HCT116 (cell line): ENCODE data around the gene KDM2B. TPM values are rescaled to one million over a fixed set of nuclear protein-coding genes. Genes with fewer than 3 reads are reported as not detected.
"Not testable (repeated sequence)": the region's sequence is repeated elsewhere in the genome, so short reads cannot be mapped to it uniquely, and the experiment has no call there.

Experiments used
- ATAC-seq: fragments of 200-7000 bp; cut with Tn5 transposase; 2 replicates; pipeline ENCODE4 v1.9.1; 2020; ENCODE audit warnings: mild to moderate bottlenecking, moderate library complexity
- BruUV-seq: library from RNA; stranded (reverse); fragments of 400-500 nt; replicated peaks from 2 replicates; lab custom pipeline; 2021; lab: Mats Ljungman, UMichigan
- CTCF ChIA-PET: fragments of 300-600 bp; sonication (Branson Sonifier 250); formaldehyde crosslinking; loops from one replicate; lab custom pipeline; 2021; ENCODE audit warnings: antibody characterized with exemption; lab: Charles Lee
- POLR2A ChIA-PET: fragments of 300-600, 350-600 bp; sonication (Branson Sonifier 250); formaldehyde crosslinking; loops from one replicate; lab custom pipeline; 2021; ENCODE audit warnings: antibody characterized with exemption; lab: Charles Lee
- RAD21 ChIA-PET, 2 experiments: fragments of 300-600 bp; sonication (Branson Sonifier 250); formaldehyde crosslinking; loops; one replicate each; lab custom pipeline; 2023; ENCODE audit warnings: low total read pairs in 2 of 2; ENCODE audit not compliant: uncharacterized antibody in 2 of 2, unreplicated experiment in 2 of 2, low non-redundant PET in 1 of 2; lab: Charles Lee
- DNase-seq: peaks from one replicate; pipeline ENCODE4 v3.0.0-alpha.2; 2010; ENCODE audit warnings: low read depth, low spot score
- H2AFZ ChIP-seq: fragments of 200-600 bp; shearing (Covaris generic), sonication (generic); 2 replicates; pipeline ENCODE4 v1.6.1; 2017; ENCODE audit warnings: low read depth, mixed run types, mixed read lengths, antibody characterized with exemption, low read length; ENCODE audit not compliant: poor library complexity, severe bottlenecking
- H3K27ac ChIP-seq: 2 replicates; pipeline ENCODE4 v1.5.1; 2012; ENCODE audit warnings: low read depth, low read length
- H3K27me3 ChIP-seq: fragments of 200-600 bp; sonication (generic); 2 replicates; pipeline ENCODE4 v1.6.1; 2016; ENCODE audit warnings: mixed run types, low read length, mixed read lengths; ENCODE audit not compliant: insufficient read depth
- H3K36me3 ChIP-seq, 2 experiments: fragments of 200-500 bp in 1 of 2; fragments of 200-600 bp in 1 of 2; sonication (Bioruptor generic) in 1 of 2; sonication (generic) in 1 of 2; 2 replicates each; pipeline versions ENCODE4 v1.5.1 to v1.6.1; 2014 to 2016; ENCODE audit warnings: low read length in 2 of 2, inconsistent platforms in 1 of 2, mixed read lengths in 1 of 2, mixed run types in 1 of 2; ENCODE audit not compliant: insufficient read depth in 2 of 2, control insufficient read depth in 1 of 2
- H3K4me1 ChIP-seq, 2 experiments: fragments of 200-600 bp in 1 of 2; sonication (generic) in 1 of 2; 2 replicates each; pipeline versions ENCODE4 v1.5.1 to v1.6.1; 2012 to 2017; ENCODE audit warnings: low read length in 2 of 2, inconsistent platforms in 1 of 2, mild to moderate bottlenecking in 1 of 2, mixed read lengths in 1 of 2, mixed run types in 1 of 2, moderate library complexity in 1 of 2; ENCODE audit not compliant: insufficient read depth in 2 of 2, control insufficient read depth in 1 of 2
- H3K4me2 ChIP-seq: fragments of 200-600 bp; sonication (generic); 2 replicates; pipeline ENCODE4 v1.6.1; 2017; ENCODE audit warnings: mixed run types, low read length, mixed read lengths
- H3K4me3 ChIP-seq, 2 experiments: fragments of 200-600 bp in 1 of 2; sonication (generic) in 1 of 2; replicated peaks in 1 of 2; 2 replicates each; pipeline ENCODE4 v1.5.1; 2011 to 2016; ENCODE audit warnings: low read length in 2 of 2, control low read depth in 1 of 2, low read depth in 1 of 2, mild to moderate bottlenecking in 1 of 2, mixed read lengths in 1 of 2, mixed run types in 1 of 2
- H3K79me2 ChIP-seq: fragments of 200-600 bp; sonication (generic); 2 replicates; pipeline ENCODE4 v1.6.1; 2017; ENCODE audit warnings: mild to moderate bottlenecking, mixed run types, low read length, moderate library complexity, mixed read lengths; ENCODE audit not compliant: insufficient read depth
- H3K9ac ChIP-seq: fragments of 200-600 bp; sonication (generic); 2 replicates; pipeline ENCODE4 v1.6.1; 2016; ENCODE audit warnings: low read length, mixed read lengths
- H3K9me2 ChIP-seq: fragments of 200-600 bp; sonication (generic), shearing (Covaris generic); 2 replicates; pipeline ENCODE4 v1.6.1; 2017; ENCODE audit warnings: mixed run types, mild to moderate bottlenecking, moderate library complexity; ENCODE audit not compliant: insufficient read depth
- H3K9me3 ChIP-seq, 2 experiments: fragments of 200-500 bp in 1 of 2; fragments of 200-600 bp in 1 of 2; sonication (Bioruptor generic) in 1 of 2; sonication (generic) in 1 of 2; 2 replicates each; pipeline ENCODE4 v1.6.1; 2014 to 2017; ENCODE audit warnings: low read length in 2 of 2, mixed read lengths in 2 of 2, inconsistent platforms in 1 of 2, low read depth in 1 of 2, mild to moderate bottlenecking in 1 of 2, mixed run types in 1 of 2, moderate library complexity in 1 of 2; ENCODE audit not compliant: control insufficient read depth in 1 of 2, insufficient read depth in 1 of 2
- H4K20me1 ChIP-seq: fragments of 200-600 bp; sonication (generic), shearing (Covaris generic); 2 replicates; pipeline ENCODE4 v1.6.1; 2017; ENCODE audit warnings: mixed run types, mild to moderate bottlenecking, moderate library complexity; ENCODE audit not compliant: insufficient read depth
- CBX3 ChIP-seq: IDR thresholded peaks from 2 replicates; pipeline ENCODE4 v1.6.1; 2012; ENCODE audit warnings: low read depth
- CTCF ChIP-seq, 3 experiments: fragments of 200-600 bp in 1 of 3; sonication (generic) in 1 of 3; IDR thresholded peaks in 2 of 3; conservative IDR thresholded peaks in 1 of 3; 2 replicates each; pipeline ENCODE4 v1.5.1; 2012 to 2017; ENCODE audit warnings: low read depth in 2 of 3, low read length in 2 of 3, antibody characterized with exemption in 1 of 3, borderline replicate concordance in 1 of 3, control low read depth in 1 of 3, mild to moderate bottlenecking in 1 of 3, mixed read lengths in 1 of 3, mixed run types in 1 of 3, moderate library complexity in 1 of 3; ENCODE audit not compliant: insufficient read depth in 1 of 3
- EZH2 ChIP-seq: fragments of 200-600 bp; sonication (generic); IDR thresholded peaks from 2 replicates; pipeline ENCODE4 v1.6.1; 2017; ENCODE audit warnings: antibody characterized with exemption, mixed run types
- FOSL1 ChIP-seq: IDR thresholded peaks from 2 replicates; pipeline ENCODE4 v1.6.1; 2012; ENCODE audit warnings: low read depth
- JUND ChIP-seq: IDR thresholded peaks from 2 replicates; pipeline ENCODE4 v1.6.1; 2012
- POLR2AphosphoS5 ChIP-seq: IDR thresholded peaks from 2 replicates; pipeline ENCODE4 v1.6.1; 2011; ENCODE audit warnings: mild to moderate bottlenecking, low read depth, low read length, moderate library complexity
- RAD21 ChIP-seq: IDR thresholded peaks from 2 replicates; pipeline ENCODE4 v1.6.1; 2012; ENCODE audit warnings: low read depth, mild to moderate bottlenecking
- SIN3A ChIP-seq: IDR thresholded peaks from 2 replicates; pipeline ENCODE4 v1.6.1; 2012; ENCODE audit warnings: low read depth
- TCF7L2 ChIP-seq: IDR thresholded peaks from 2 replicates; pipeline ENCODE4 v1.7.0; 2011; ENCODE audit warnings: borderline replicate concordance, inconsistent platforms; ENCODE audit not compliant: insufficient read depth, insufficient read length; ENCODE audit errors: extremely low read depth
- ZFX ChIP-seq: fragments of 450-650 bp; IDR thresholded peaks from 2 replicates; pipeline ENCODE4 v1.6.1; 2017
- ZNF274 ChIP-seq: fragments of 200-500 bp; sonication (Bioruptor generic); IDR thresholded peaks from 2 replicates; pipeline ENCODE4 v1.6.1; 2014; ENCODE audit warnings: mild to moderate bottlenecking, low read depth, low read length, inconsistent platforms
- intact Hi-C: fragments of 100-400 bp; cut with micrococcal nuclease; formaldehyde crosslinking; loops from 2 replicates; pipeline ENCODE4 v1.10.0; 2022
- total RNA-seq: library from RNA; stranded (reverse); gene quantifications from one replicate; pipeline ENCODE4 v1.2.1, GENCODE V29; 2021; ENCODE audit not compliant: unreplicated experiment
- TF ChIP-seq, protein P1 (sequence below): IDR thresholded peaks from 2 replicates; pipeline ENCODE4 v1.6.1; 2012
- TF ChIP-seq, protein P2 (sequence below): IDR thresholded peaks from 2 replicates; pipeline ENCODE4 v1.6.1; 2011; ENCODE audit warnings: mild to moderate bottlenecking, low read length, moderate library complexity; ENCODE audit not compliant: insufficient replicate concordance; ENCODE audit errors: extremely low read depth

The KDM2B gene
- total RNA-seq, 1 experiment from 2014 or later, result 36.7 TPM

GRCh38 chr12:121384891-121385290 is 195.9 kb downstream of the KDM2B start:
- H3K27me3 ChIP-seq, H3K36me3 ChIP-seq, H3K9me2 ChIP-seq, H3K9me3 ChIP-seq, RAD21 ChIA-PET, H3K4me2 ChIP-seq, intact Hi-C loops, H3K79me2 ChIP-seq, H3K27ac ChIP-seq, POLR2A ChIA-PET, H2AFZ ChIP-seq, H3K4me3 ChIP-seq, ATAC-seq, H3K9ac ChIP-seq, DNase-seq, CTCF ChIA-PET, BruUV-seq, H3K4me1 ChIP-seq, H4K20me1 ChIP-seq: not testable (repeated sequence)

GRCh38 chr12:121383601-121384021 is 197.2 kb downstream of the KDM2B start:
- Histone ChIP-seq H3K9ac (no peak overlapping the region), H3K36me3 (no peaks in the 10 kb centered on the region), H2AFZ (no peak overlapping the region), H3K9me2 (no peaks in the 10 kb centered on the region), H3K4me2 (no peak overlapping the region), H3K4me3 (no peak overlapping the region), H3K9me3 (no peaks in the 10 kb centered on the region), H4K20me1 (no peaks in the 10 kb centered on the region), H3K79me2 (no peaks in the 10 kb centered on the region), H3K27ac (no peak overlapping the region), H3K27me3 (no peaks in the 10 kb centered on the region), H3K4me1 (peaks cover 0 to 5% of the 10 kb centered on the region in 2 experiments; a peak in 1 of 4 replicates)
- POLR2A ChIA-PET, result interaction anchor here (1.3 kb wide), 1 partner anchor 17 kb away, joined by 3 read pairs; the partner anchor contains the start of gene RNF34
- DNase-seq (no peak), ATAC-seq (no peak)
- BruUV-seq, result no TSS peak
- CTCF ChIA-PET, result interaction anchor here (0.7 kb wide), 1 partner anchor 49 kb away, joined by 3 read pairs; no protein-coding TSS in a partner anchor
- intact Hi-C loops, result no loop called here
- RAD21 ChIA-PET, result no interaction called here
- TF ChIP-seq POLR2AphosphoS5 (no peak), EZH2 (no peak), ZNF274 (no peak), ZFX (no peak), CBX3 (no peak), TCF7L2 (no peak), SIN3A (no peak), FOSL1 (no peak), RAD21 (peak; percentile 43), CTCF (IDR thresholded peaks at IDR 0.05 in 2 of 3, conservative IDR thresholded peaks at IDR 0.05 in 1 of 3; ENCODE audit: borderline replicate concordance in 1 of 3, insufficient read depth in 1 of 3, low read depth in 2 of 3, low read length in 2 of 3) (peak; percentile 13 to 66 (median 46); a peak in 4 of 6 replicates), JUND (no peak)
- TF ChIP-seq, protein P1, sequence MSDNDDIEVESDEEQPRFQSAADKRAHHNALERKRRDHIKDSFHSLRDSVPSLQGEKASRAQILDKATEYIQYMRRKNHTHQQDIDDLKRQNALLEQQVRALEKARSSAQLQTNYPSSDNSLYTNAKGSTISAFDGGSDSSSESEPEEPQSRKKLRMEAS, result no peak
- TF ChIP-seq, protein P2, sequence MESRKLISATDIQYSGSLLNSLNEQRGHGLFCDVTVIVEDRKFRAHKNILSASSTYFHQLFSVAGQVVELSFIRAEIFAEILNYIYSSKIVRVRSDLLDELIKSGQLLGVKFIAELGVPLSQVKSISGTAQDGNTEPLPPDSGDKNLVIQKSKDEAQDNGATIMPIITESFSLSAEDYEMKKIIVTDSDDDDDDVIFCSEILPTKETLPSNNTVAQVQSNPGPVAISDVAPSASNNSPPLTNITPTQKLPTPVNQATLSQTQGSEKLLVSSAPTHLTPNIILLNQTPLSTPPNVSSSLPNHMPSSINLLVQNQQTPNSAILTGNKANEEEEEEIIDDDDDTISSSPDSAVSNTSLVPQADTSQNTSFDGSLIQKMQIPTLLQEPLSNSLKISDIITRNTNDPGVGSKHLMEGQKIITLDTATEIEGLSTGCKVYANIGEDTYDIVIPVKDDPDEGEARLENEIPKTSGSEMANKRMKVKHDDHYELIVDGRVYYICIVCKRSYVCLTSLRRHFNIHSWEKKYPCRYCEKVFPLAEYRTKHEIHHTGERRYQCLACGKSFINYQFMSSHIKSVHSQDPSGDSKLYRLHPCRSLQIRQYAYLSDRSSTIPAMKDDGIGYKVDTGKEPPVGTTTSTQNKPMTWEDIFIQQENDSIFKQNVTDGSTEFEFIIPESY, result no peak
